Activated CD8-positive, alpha-beta memory T cell treated with anti-CD3 and anti-CD28 coated beads, Interleukin-2, amount 10 ng/mL, durations not matched to agents 7 days and 5 days (primary cell): ENCODE results near the gene CERS6. TPM values are rescaled to one million over a fixed set of nuclear protein-coding genes. Genes with fewer than 3 reads are reported as not detected.

Experiments used
- ATAC-seq: fragments of 150-1000 bp; cut with Tn5 transposase; one replicate; pipeline ENCODE4 v1.10.0; 2021; ENCODE audit warnings: moderate library complexity
- CTCF ChIA-PET: fragments of 350-600 bp; sonication (Branson Sonifier 250); formaldehyde crosslinking; loops from one replicate; lab custom pipeline; 2021; ENCODE audit warnings: antibody characterized with exemption; lab: Charles Lee
- DNase-seq: peaks from one replicate; pipeline ENCODE4 v3.0.0-alpha.2; 2020
- H3K27ac Mint-ChIP-seq: one replicate; pipeline ENCODE4 v1.8.0; 2021; ENCODE audit warnings: mild to moderate bottlenecking, mixed read lengths
- H3K27me3 Mint-ChIP-seq: one replicate; pipeline ENCODE4 v1.8.0; 2021; ENCODE audit warnings: mixed read lengths
- H3K36me3 Mint-ChIP-seq: one replicate; pipeline ENCODE4 v1.8.0; 2021; ENCODE audit warnings: mild to moderate bottlenecking, mixed read lengths
- H3K4me1 Mint-ChIP-seq: one replicate; pipeline ENCODE4 v1.8.0; 2021; ENCODE audit warnings: mixed read lengths
- H3K4me3 Mint-ChIP-seq: one replicate; pipeline ENCODE4 v1.8.0; 2021; ENCODE audit warnings: mild to moderate bottlenecking, moderate library complexity, mixed read lengths
- H3K9me3 Mint-ChIP-seq: one replicate; pipeline ENCODE4 v1.8.0; 2022; ENCODE audit warnings: low read depth, mixed read lengths
- total RNA-seq, 2 experiments: library from RNA; stranded (reverse); gene quantifications; one replicate each; pipeline ENCODE4 v1.2.3, GENCODE V29; 2021

CERS6 gene
- total RNA-seq, 2 experiments from 2014 or later, result 5.0 to 12.7 TPM

GRCh38 chr2:168710754-168711467 lies 254.8 kb downstream of the CERS6 start:
- CTCF ChIA-PET, result no interaction called here
- Mint-ChIP-seq H3K9me3 (no peaks in the 10 kb centered on the region), H3K27me3 (no peaks in the 10 kb centered on the region), H3K4me1 (no peaks in the 10 kb centered on the region), H3K4me3 (no peak overlapping the region), H3K36me3 (no peaks in the 10 kb centered on the region), H3K27ac (no peak overlapping the region)
- DNase-seq (no peak), ATAC-seq (no peak)

GRCh38 chr2:168712053-168712452 lies 256.0 kb downstream of the CERS6 start:
- CTCF ChIA-PET, result interaction anchor here (0.5 kb wide), 1 partner anchor 57 kb away, joined by 3 read pairs; no protein-coding TSS in a partner anchor
- no peaks in the 10 kb centered on the region for H3K27me3 Mint-ChIP-seq

DNA sequence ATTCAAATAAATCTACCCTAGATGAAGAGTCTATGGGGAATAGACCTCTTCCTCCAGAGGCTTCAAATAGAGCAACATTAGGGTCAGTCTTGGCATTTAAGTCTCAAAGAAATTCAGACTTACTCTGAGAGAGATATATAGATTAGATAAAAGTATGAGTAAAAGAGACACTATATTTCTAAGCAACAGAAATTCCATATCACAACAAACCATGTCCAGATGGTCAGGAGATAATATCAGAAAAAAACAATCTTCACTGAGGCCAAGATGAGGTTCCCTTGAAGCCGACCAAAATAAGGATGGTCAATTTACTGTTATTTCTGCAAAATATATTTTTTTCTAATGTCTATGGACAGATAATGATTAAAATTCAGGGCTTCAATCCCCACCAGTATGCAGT lies 257.3 kb downstream of the CERS6 start:
- ATAC-seq (no peak), DNase-seq (no peak)
- Mint-ChIP-seq H3K4me3 (no peak overlapping the region), H3K27ac (no peak overlapping the region), H3K36me3 (no peaks in the 10 kb centered on the region), H3K27me3 (no peaks in the 10 kb centered on the region), H3K4me1 (peaks cover 7% of the 10 kb centered on the region), H3K9me3 (no peaks in the 10 kb centered on the region)
- CTCF ChIA-PET, result no interaction called here

More at GRCh38 chr2:168712053-168712452, 256.0 kb downstream of the CERS6 start:
- no peak overlapping the region for H3K27ac Mint-ChIP-seq
- H3K4me3 Mint-ChIP-seq, result no peak overlapping the region
- ATAC-seq (no peak), DNase-seq (no peak)
- no peaks in the 10 kb centered on the region for H3K4me1 Mint-ChIP-seq
- no peaks in the 10 kb centered on the region for H3K36me3 Mint-ChIP-seq
- H3K9me3 Mint-ChIP-seq, result no peaks in the 10 kb centered on the region

- H3K27me3 Mint-ChIP-seq, result no peaks in the 10 kb centered on the region
- no peak overlapping the region for H3K27ac Mint-ChIP-seq
- CTCF ChIA-PET, result no interaction called here
- H3K9me3 Mint-ChIP-seq, result no peaks in the 10 kb centered on the region
- no peak for DNase-seq
- H3K4me1 Mint-ChIP-seq, result peaks cover 11% of the 10 kb centered on the region
- H3K4me3 Mint-ChIP-seq, result no peak overlapping the region
- ATAC-seq, result no peak
- H3K36me3 Mint-ChIP-seq, result peaks cover 2% of the 10 kb centered on the region
These were observed 259.8 kb downstream of the CERS6 start for GRCh38 chr2:168715849-168716248.

DNA sequence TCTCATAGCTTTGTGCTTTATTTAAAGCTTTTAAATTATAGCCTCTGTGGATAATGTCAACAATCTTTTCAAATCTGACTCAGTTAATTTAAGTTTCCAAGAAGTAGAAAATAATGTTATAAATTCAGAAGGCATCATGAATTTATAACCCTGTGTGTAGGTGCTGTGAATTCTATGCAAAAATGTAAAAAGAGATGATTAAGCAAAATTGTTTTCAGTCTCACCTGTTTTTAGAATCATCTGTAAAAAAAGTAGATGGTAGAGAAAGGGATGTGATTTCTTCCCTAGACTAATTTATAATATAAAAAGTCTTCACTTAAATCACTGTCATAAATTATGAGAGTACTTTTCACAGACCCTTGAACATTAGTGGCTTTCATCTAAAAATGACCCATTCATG lies 260.8 kb downstream of the CERS6 start:
- CTCF ChIA-PET, result no interaction called here

GRCh38 chr2:168717790-168718502 lies 261.9 kb downstream of the CERS6 start:
- H3K27ac Mint-ChIP-seq, result no peak overlapping the region
- H3K4me3 Mint-ChIP-seq, result no peak overlapping the region
- peaks cover 11% of the 10 kb centered on the region for H3K4me1 Mint-ChIP-seq
- H3K27me3 Mint-ChIP-seq, result no peaks in the 10 kb centered on the region
- H3K36me3 Mint-ChIP-seq, result peaks cover 2% of the 10 kb centered on the region
- no peaks in the 10 kb centered on the region for H3K9me3 Mint-ChIP-seq
- CTCF ChIA-PET, result no interaction called here
- DNase-seq (no peak), ATAC-seq (peak; percentile 47)

More for the DNA sequence above, 260.8 kb downstream of the CERS6 start:
- no peak overlapping the region for H3K4me3 Mint-ChIP-seq
- peaks cover 2% of the 10 kb centered on the region for H3K36me3 Mint-ChIP-seq
- no peak overlapping the region for H3K27ac Mint-ChIP-seq
- H3K4me1 Mint-ChIP-seq, result peaks cover 11% of the 10 kb centered on the region
- ATAC-seq (no peak), DNase-seq (no peak)
- no peaks in the 10 kb centered on the region for H3K27me3 Mint-ChIP-seq
- H3K9me3 Mint-ChIP-seq, result no peaks in the 10 kb centered on the region

DNA sequence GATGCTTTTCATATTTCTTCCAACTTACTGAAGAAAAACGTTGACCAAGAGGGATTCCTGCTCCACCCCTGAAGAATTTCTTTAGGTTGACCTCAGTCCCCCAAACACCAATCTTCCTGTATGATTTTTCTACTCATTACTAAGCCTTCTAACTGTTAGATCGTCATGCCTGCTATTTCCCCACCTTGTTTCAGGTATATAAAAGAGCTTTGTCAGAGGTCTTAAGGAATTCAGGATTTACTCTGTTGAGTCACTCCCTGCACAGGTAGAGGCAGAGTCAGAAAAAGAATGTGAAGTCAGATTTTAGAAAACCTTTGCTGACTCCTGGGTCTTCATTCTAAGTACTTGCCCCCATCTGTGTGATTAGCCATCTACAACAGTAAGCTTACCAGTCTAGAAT lies 262.6 kb downstream of the CERS6 start:
- CTCF ChIA-PET, result interaction anchor here (0.6 kb wide), 1 partner anchor 10 kb away, joined by 3 read pairs; no protein-coding TSS in a partner anchor
- ATAC-seq (no peak), DNase-seq (no peak)
- peaks cover 15% of the 10 kb centered on the region for H3K4me1 Mint-ChIP-seq
- no peaks in the 10 kb centered on the region for H3K27me3 Mint-ChIP-seq
- no peak overlapping the region for H3K4me3 Mint-ChIP-seq
- H3K9me3 Mint-ChIP-seq, result no peaks in the 10 kb centered on the region
- no peak overlapping the region for H3K27ac Mint-ChIP-seq
- peaks cover 2% of the 10 kb centered on the region for H3K36me3 Mint-ChIP-seq

DNA sequence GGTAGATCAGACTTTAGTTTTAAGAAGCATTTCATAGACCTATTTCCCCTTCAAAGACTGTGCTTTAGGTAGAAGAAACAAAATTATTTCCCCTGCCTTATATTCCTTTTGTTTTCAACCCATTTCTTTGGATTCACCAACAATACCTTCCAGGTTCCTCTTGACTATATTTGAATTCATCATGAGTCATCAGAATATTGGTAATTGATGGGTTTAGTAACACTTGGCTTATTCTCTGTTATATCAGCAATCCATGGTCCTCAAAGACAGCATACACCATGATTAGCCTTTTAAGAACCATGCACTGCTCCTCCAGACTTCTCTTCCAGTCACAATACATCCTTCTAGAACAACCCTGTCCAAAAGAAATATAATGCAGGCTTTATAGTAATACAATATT lies 263.4 kb downstream of the CERS6 start:
- no peaks in the 10 kb centered on the region for H3K27me3 Mint-ChIP-seq
- H3K27ac Mint-ChIP-seq, result no peak overlapping the region
- no peaks in the 10 kb centered on the region for H3K9me3 Mint-ChIP-seq
- no peak overlapping the region for H3K4me3 Mint-ChIP-seq
- CTCF ChIA-PET, result interaction anchor here (1.0 kb wide), 1 partner anchor 372 kb away, joined by 3 read pairs; no protein-coding TSS in a partner anchor
- H3K4me1 Mint-ChIP-seq, result peaks cover 15% of the 10 kb centered on the region
- ATAC-seq (no peak), DNase-seq (no peak)
- peaks cover 2% of the 10 kb centered on the region for H3K36me3 Mint-ChIP-seq

GRCh38 chr2:168722592-168722991 lies 266.5 kb downstream of the CERS6 start:
- DNase-seq (no peak), ATAC-seq (no peak)
- Mint-ChIP-seq H3K27ac (no peak overlapping the region), H3K27me3 (no peaks in the 10 kb centered on the region), H3K36me3 (peaks cover 2% of the 10 kb centered on the region), H3K4me1 (peaks cover 15% of the 10 kb centered on the region), H3K9me3 (no peaks in the 10 kb centered on the region), H3K4me3 (no peak overlapping the region)
- CTCF ChIA-PET, result no interaction called here

DNA sequence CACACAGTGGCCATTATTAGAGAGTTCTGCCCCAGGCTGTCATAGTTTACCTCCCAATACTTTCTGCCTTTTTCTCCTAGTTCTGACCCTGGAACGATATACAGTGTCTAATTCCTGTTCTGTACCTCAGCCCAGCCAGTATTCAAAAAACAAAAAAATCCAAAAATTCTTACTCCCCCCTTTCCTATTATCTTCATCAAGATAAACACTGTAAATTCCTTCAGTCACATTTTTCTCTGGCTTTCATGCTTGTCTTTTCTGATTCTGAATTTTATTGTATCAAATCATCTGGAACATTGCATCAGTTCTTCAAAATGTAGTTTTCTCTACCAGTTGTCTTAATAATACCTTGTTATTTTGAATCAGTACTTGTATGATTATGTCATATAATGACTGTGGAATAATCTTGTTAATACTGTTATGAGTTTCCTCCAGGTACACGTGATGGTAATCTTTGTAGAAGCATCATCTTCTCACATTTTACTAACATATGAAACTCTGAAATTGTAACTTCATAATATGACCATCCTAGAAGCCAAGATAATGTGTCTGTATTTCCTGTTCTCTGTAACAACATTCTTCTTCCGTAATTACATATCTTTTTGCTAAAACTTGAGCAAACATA lies 267.3 kb downstream of the CERS6 start:
- no peak overlapping the region for H3K27ac Mint-ChIP-seq
- DNase-seq (no peak), ATAC-seq (no peak)
- CTCF ChIA-PET, result no interaction called here
- no peak overlapping the region for H3K4me3 Mint-ChIP-seq
- H3K27me3 Mint-ChIP-seq, result no peaks in the 10 kb centered on the region
- peaks cover 2% of the 10 kb centered on the region for H3K36me3 Mint-ChIP-seq
- H3K4me1 Mint-ChIP-seq, result peaks cover 7% of the 10 kb centered on the region
- no peaks in the 10 kb centered on the region for H3K9me3 Mint-ChIP-seq

DNA sequence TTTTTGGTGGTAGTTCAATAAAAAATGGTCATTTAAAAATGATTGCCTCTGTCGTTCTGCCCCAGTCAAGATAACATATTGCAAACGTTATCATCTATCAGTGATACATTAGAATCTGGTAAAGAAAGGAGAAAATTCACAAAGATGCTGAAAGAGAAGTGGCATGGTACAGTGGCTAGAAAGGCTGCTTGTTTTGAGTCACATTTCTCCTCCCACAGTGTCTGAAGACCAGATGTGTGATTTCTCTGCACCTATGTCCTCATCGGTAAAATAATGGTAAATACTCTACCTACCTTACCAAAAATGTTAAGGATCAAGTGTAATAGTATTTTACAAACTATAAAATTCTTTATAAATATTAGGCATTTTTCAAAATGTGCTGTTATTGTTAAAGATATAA lies 270.3 kb downstream of the CERS6 start:
- H3K4me3 Mint-ChIP-seq, result no peak overlapping the region
- H3K4me1 Mint-ChIP-seq, result peaks cover 4% of the 10 kb centered on the region
- H3K27me3 Mint-ChIP-seq, result peaks cover 2% of the 10 kb centered on the region
- DNase-seq (no peak), ATAC-seq (no peak)
- H3K9me3 Mint-ChIP-seq, result no peaks in the 10 kb centered on the region
- H3K27ac Mint-ChIP-seq, result no peak overlapping the region
- H3K36me3 Mint-ChIP-seq, result no peaks in the 10 kb centered on the region
- CTCF ChIA-PET, result no interaction called here

- Mint-ChIP-seq H3K36me3 (no peaks in the 10 kb centered on the region), H3K27ac (no peak overlapping the region), H3K9me3 (no peaks in the 10 kb centered on the region), H3K4me1 (peaks cover 4% of the 10 kb centered on the region), H3K27me3 (peaks cover 2% of the 10 kb centered on the region), H3K4me3 (no peak overlapping the region)
- CTCF ChIA-PET, result interaction anchor here (0.7 kb wide), 1 partner anchor 9 kb away, joined by 3 read pairs; no protein-coding TSS in a partner anchor
- no peak for DNase-seq
- ATAC-seq, result no peak
These were observed 271.9 kb downstream of the CERS6 start for GRCh38 chr2:168727904-168728470.

DNA sequence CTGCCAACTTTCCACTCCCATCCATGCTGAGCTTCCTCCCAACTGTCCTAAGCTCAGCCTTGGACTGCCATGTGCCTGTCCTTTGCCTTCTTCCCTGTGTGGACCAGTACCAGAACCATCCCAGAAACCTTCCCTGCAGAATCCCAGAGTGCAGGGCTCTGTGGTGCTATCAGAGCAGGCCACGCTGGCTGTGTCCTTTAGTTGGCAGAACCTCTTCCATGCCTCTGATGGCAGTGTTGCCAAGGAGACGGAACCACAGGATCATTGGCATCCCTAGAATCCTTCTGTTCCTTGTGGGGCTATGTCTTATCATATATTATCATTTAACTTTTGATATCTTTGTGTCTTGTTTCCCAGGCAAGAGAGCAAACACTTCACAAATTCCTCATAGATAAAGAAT lies 273.4 kb downstream of the CERS6 start:
- no peaks in the 10 kb centered on the region for H3K4me1 Mint-ChIP-seq
- no peak overlapping the region for H3K27ac Mint-ChIP-seq
- ATAC-seq (no peak), DNase-seq (no peak)
- CTCF ChIA-PET, result no interaction called here
- no peaks in the 10 kb centered on the region for H3K9me3 Mint-ChIP-seq
- no peaks in the 10 kb centered on the region for H3K36me3 Mint-ChIP-seq
- H3K4me3 Mint-ChIP-seq, result no peak overlapping the region
- H3K27me3 Mint-ChIP-seq, result peaks cover 2% of the 10 kb centered on the region
